Effector memory CD4-positive, alpha-beta T cell (primary cell): ENCODE data around the gene F3.

Experiments
- DNase-seq, 3 donors: peaks; one replicate each; pipeline ENCODE4 v3.0.0-alpha.2; 2020
- H3K27ac ChIP-seq: 2 replicates; pipeline ENCODE4 v1.7.0; 2013; ENCODE audit warnings: mild to moderate bottlenecking, low read length, moderate library complexity; ENCODE audit not compliant: insufficient read depth, poor library complexity, severe bottlenecking
- H3K27me3 ChIP-seq: replicated peaks from 2 replicates; pipeline ENCODE4 v1.7.0; 2013; ENCODE audit warnings: mild to moderate bottlenecking, low read length; ENCODE audit not compliant: insufficient read depth, control insufficient read depth, poor library complexity, severe bottlenecking
- H3K36me3 ChIP-seq: 2 replicates; pipeline ENCODE4 v1.7.0; 2013; ENCODE audit warnings: mild to moderate bottlenecking, low read length, moderate library complexity; ENCODE audit not compliant: control insufficient read depth, insufficient read depth
- H3K4me1 ChIP-seq: 2 replicates; pipeline ENCODE4 v1.7.0; 2013; ENCODE audit warnings: low read length, mild to moderate bottlenecking; ENCODE audit not compliant: control insufficient read depth, insufficient read depth, poor library complexity, severe bottlenecking
- H3K4me3 ChIP-seq: 2 replicates; pipeline ENCODE4 v1.7.0; 2013; ENCODE audit warnings: low read length, low read depth, mild to moderate bottlenecking; ENCODE audit not compliant: insufficient read depth, poor library complexity, severe bottlenecking
- H3K9me3 ChIP-seq: 2 replicates; pipeline ENCODE4 v1.7.0; 2013; ENCODE audit warnings: mild to moderate bottlenecking, low read length, moderate library complexity; ENCODE audit not compliant: control insufficient read depth

The F3 gene

GRCh38 chr1:94529416-94529815 is 12.1 kb downstream of the F3 start:
- no peaks in the 10 kb centered on the region for H3K4me1 ChIP-seq
- no peak for DNase-seq
- no peaks in the 10 kb centered on the region for H3K9me3 ChIP-seq
- H3K27me3 ChIP-seq, result no peaks in the 10 kb centered on the region
- H3K36me3 ChIP-seq, result no peaks in the 10 kb centered on the region
- no peak overlapping the region for H3K4me3 ChIP-seq
- no peak overlapping the region for H3K27ac ChIP-seq

- DNase-seq, result no peak
- H3K36me3 ChIP-seq, result no peaks in the 10 kb centered on the region
Measured at GRCh38 chr1:94528826-94529225, 12.7 kb downstream of the F3 start.

GRCh38 chr1:94528299-94528698 is 13.3 kb downstream of the F3 start:
- Histone ChIP-seq H3K36me3 (no peaks in the 10 kb centered on the region), H3K4me1 (no peaks in the 10 kb centered on the region), H3K9me3 (no peaks in the 10 kb centered on the region), H3K27me3 (no peaks in the 10 kb centered on the region), H3K4me3 (no peak overlapping the region), H3K27ac (no peak overlapping the region)
- DNase-seq, result no peak

More at GRCh38 chr1:94528826-94529225, 12.7 kb downstream of the F3 start:
- no peak overlapping the region for H3K4me3 ChIP-seq
- no peaks in the 10 kb centered on the region for H3K9me3 ChIP-seq
- no peaks in the 10 kb centered on the region for H3K4me1 ChIP-seq
- no peak overlapping the region for H3K27ac ChIP-seq
- H3K27me3 ChIP-seq, result no peaks in the 10 kb centered on the region

- no peaks in the 10 kb centered on the region for H3K4me1 ChIP-seq
- no peaks in the 10 kb centered on the region for H3K9me3 ChIP-seq
- H3K27ac ChIP-seq, result no peak overlapping the region
- H3K27me3 ChIP-seq, result no peaks in the 10 kb centered on the region
- no peaks in the 10 kb centered on the region for H3K36me3 ChIP-seq
- H3K4me3 ChIP-seq, result no peak overlapping the region
- no peak for DNase-seq
Measured at GRCh38 chr1:94527447-94528031, 14.0 kb downstream of the F3 start.

- Histone ChIP-seq H3K27ac (no peak overlapping the region), H3K27me3 (no peaks in the 10 kb centered on the region), H3K36me3 (no peaks in the 10 kb centered on the region), H3K4me3 (no peak overlapping the region), H3K4me1 (no peaks in the 10 kb centered on the region), H3K9me3 (no peaks in the 10 kb centered on the region)
- no peak for DNase-seq
Measured at GRCh38 chr1:94526152-94526980, 15.2 kb downstream of the F3 start.

GRCh38 chr1:94524531-94524930 is 17.0 kb downstream of the F3 start:
- Histone ChIP-seq H3K4me1 (no peaks in the 10 kb centered on the region), H3K27ac (no peak overlapping the region), H3K9me3 (no peaks in the 10 kb centered on the region), H3K36me3 (no peaks in the 10 kb centered on the region), H3K4me3 (no peak overlapping the region), H3K27me3 (no peaks in the 10 kb centered on the region)
- DNase-seq, result no peak

- no peak for DNase-seq
- Histone ChIP-seq H3K4me1 (no peaks in the 10 kb centered on the region), H3K27ac (no peak overlapping the region), H3K36me3 (no peaks in the 10 kb centered on the region), H3K27me3 (no peaks in the 10 kb centered on the region), H3K9me3 (no peaks in the 10 kb centered on the region), H3K4me3 (no peak overlapping the region)
Measured at GRCh38 chr1:94522304-94522703, 19.3 kb downstream of the F3 start.

- Histone ChIP-seq H3K36me3 (no peaks in the 10 kb centered on the region), H3K27me3 (no peaks in the 10 kb centered on the region), H3K27ac (no peak overlapping the region), H3K4me1 (no peaks in the 10 kb centered on the region), H3K9me3 (no peaks in the 10 kb centered on the region), H3K4me3 (no peak overlapping the region)
- DNase-seq, result no peak
Measured at GRCh38 chr1:94519351-94519750, 22.2 kb downstream of the F3 start.

GRCh38 chr1:94515296-94515947 is 26.1 kb downstream of the F3 start:
- DNase-seq, result no peak
- Histone ChIP-seq H3K36me3 (no peaks in the 10 kb centered on the region), H3K27ac (no peak overlapping the region), H3K4me1 (no peaks in the 10 kb centered on the region), H3K27me3 (no peaks in the 10 kb centered on the region), H3K4me3 (no peak overlapping the region), H3K9me3 (no peaks in the 10 kb centered on the region)

- no peaks in the 10 kb centered on the region for H3K9me3 ChIP-seq
- DNase-seq, result no peak
Measured at GRCh38 chr1:94514095-94514727, 27.3 kb downstream of the F3 start.

More at GRCh38 chr1:94514095-94514727, 27.3 kb downstream of the F3 start:
- H3K27me3 ChIP-seq, result no peaks in the 10 kb centered on the region
- no peak overlapping the region for H3K4me3 ChIP-seq
- no peak overlapping the region for H3K27ac ChIP-seq
- no peaks in the 10 kb centered on the region for H3K4me1 ChIP-seq
- no peaks in the 10 kb centered on the region for H3K36me3 ChIP-seq
